GM06990 (cell line): ENCODE data around the gene PTPRT.

Source experiments
- DNase-seq: peaks from one replicate; pipeline ENCODE4 v3.0.0-alpha.2; 2011; ENCODE audit not compliant: insufficient read length; ENCODE audit errors: extremely low read depth
- H3K27me3 ChIP-seq: replicated peaks from 2 replicates; pipeline ENCODE4 v1.6.0; 2011; ENCODE audit warnings: low read length; ENCODE audit not compliant: control insufficient read depth, insufficient read depth
- H3K36me3 ChIP-seq: 2 replicates; pipeline ENCODE4 v1.5.1; 2011; ENCODE audit warnings: low read length; ENCODE audit not compliant: control insufficient read depth, insufficient read depth
- H3K4me3 ChIP-seq: replicated peaks from 2 replicates; pipeline ENCODE4 v1.5.1; 2011; ENCODE audit warnings: low read depth, mild to moderate bottlenecking, control low read depth, low read length
- TF ChIP-seq, protein P1 (sequence below): IDR thresholded peaks from 2 replicates; pipeline ENCODE4 v1.5.1; 2011; ENCODE audit warnings: low read length, control low read depth, mild to moderate bottlenecking, inconsistent platforms; ENCODE audit not compliant: insufficient read depth, poor library complexity, severe bottlenecking

The PTPRT gene

DNA sequence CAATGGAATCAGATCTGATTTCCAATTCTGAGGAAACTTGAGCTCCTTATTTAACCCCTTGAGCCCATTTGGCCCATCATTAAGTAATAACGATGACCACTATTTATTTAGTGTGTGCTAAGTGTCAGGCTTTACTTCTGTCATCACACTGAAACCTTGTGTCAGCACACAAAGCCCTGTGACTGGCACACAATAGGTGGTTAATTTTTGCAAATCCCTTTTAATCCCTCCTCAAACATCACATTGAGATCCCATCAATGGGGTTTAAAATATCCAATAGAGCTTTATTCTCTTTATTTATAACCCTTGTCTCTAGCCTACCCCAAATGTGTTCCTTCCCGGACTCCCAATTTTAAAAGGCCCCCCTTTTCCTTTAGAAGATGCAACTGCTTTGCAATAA lies 914.7 kb downstream of the PTPRT start:
- no peak overlapping the region for H3K4me3 ChIP-seq
- no peaks in the 10 kb centered on the region for H3K36me3 ChIP-seq
- DNase-seq: no peak
- no peaks in the 10 kb centered on the region for H3K27me3 ChIP-seq
- TF ChIP-seq, protein P1, sequence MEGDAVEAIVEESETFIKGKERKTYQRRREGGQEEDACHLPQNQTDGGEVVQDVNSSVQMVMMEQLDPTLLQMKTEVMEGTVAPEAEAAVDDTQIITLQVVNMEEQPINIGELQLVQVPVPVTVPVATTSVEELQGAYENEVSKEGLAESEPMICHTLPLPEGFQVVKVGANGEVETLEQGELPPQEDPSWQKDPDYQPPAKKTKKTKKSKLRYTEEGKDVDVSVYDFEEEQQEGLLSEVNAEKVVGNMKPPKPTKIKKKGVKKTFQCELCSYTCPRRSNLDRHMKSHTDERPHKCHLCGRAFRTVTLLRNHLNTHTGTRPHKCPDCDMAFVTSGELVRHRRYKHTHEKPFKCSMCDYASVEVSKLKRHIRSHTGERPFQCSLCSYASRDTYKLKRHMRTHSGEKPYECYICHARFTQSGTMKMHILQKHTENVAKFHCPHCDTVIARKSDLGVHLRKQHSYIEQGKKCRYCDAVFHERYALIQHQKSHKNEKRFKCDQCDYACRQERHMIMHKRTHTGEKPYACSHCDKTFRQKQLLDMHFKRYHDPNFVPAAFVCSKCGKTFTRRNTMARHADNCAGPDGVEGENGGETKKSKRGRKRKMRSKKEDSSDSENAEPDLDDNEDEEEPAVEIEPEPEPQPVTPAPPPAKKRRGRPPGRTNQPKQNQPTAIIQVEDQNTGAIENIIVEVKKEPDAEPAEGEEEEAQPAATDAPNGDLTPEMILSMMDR: no peak

DNA sequence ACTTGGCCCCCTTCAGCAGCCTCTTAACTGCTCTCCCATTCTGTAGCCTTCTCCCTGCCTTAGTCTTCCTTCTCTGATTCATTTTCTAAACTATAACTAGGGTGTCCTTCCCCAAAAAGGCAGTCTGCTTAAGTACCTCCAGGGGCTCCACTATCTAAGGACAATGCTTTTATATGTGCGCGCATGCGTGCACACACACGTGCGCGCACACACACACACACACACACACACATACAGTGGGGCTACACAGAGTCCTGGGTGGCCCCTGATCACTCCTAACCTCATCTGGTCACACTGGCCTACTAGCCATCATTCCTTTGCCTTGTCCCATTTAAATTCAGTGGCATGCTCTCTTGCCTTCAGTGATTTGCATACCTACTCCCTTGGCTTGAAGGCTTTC lies 917.2 kb downstream of the PTPRT start:
- no peak for DNase-seq
- no peaks in the 10 kb centered on the region for H3K36me3 ChIP-seq
- H3K4me3 ChIP-seq: no peak overlapping the region
- TF ChIP-seq, protein P1: no peak
- no peaks in the 10 kb centered on the region for H3K27me3 ChIP-seq

DNA sequence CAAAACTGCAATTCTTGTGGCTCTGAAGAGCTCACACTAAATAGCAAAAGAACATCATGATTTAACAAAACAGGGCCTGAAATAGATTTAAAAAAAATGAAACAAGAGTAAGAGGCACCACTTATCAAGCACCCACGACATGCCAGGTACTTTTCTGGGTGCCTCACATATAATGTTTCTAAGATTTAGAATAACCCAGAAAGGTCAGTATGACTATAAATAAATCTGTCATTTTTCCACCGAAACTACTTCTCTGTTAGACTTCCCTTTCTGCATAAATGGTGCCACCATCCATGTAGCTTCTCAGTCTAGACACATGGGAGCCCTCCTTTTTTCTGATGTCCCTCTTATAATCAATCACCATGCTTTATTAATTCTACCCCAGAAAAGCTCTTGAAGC lies 919.2 kb downstream of the PTPRT start:
- H3K4me3 ChIP-seq: no peak overlapping the region
- H3K36me3 ChIP-seq: no peaks in the 10 kb centered on the region
- TF ChIP-seq, protein P1: no peak
- DNase-seq: no peak
- H3K27me3 ChIP-seq: no peaks in the 10 kb centered on the region

DNA sequence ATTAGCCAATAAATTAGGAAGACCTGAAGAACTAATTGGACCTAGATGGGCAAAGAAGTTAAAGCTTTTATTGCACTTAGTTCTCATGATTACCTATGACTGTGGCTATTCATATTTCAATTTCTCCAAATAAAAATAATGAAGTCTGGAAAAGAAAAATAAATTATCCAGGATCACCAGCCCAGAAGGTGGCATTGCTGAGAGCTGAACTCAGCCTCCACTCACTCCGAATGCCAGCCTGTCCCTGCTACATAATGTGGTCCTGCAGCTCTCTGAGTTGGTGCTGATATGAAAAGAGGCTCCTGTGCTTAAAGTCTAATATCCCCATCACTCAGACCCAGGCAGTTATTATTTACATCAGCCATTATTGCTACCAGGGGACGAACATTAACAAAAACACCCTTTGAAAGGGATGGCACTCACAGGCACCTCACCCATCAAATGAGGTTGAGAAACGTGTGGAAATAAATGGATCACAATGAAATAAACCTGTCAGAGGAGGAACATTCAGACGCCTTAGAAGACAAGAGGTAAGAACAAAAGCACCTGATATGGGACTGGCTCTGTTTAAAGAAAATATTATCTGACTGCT lies 921.8 kb downstream of the PTPRT start:
- Histone ChIP-seq H3K27me3 (no peaks in the 10 kb centered on the region), H3K36me3 (no peaks in the 10 kb centered on the region), H3K4me3 (no peak overlapping the region)
- TF ChIP-seq, protein P1: no peak
- DNase-seq: no peak

DNA sequence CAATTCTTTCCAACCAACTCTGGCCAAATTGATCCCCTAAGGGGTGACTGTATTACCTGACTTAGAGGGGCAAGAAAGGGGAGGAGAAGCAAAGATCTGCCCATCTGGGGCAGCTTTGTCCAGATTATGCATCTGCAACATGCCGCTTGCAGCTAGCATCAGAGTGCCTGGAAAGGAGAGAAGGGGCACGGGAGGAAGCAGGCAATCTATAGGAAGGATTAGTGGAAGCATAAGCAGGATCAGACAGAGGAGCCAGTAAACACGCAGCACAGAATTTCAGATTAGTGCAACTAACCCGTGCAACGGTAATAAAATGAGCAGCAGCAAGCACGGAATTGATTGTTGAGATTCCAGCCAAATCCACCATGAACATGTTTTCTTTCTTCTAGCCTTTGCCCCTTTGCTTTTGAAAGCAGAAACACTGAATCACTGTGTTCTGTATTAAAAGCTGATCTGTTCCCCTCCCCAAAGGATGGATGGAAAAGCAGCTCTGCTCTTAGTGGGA lies 927.9 kb downstream of the PTPRT start:
- Histone ChIP-seq H3K4me3 (no peak overlapping the region), H3K36me3 (no peaks in the 10 kb centered on the region), H3K27me3 (no peaks in the 10 kb centered on the region)
- TF ChIP-seq, protein P1: no peak
- DNase-seq: no peak

DNA sequence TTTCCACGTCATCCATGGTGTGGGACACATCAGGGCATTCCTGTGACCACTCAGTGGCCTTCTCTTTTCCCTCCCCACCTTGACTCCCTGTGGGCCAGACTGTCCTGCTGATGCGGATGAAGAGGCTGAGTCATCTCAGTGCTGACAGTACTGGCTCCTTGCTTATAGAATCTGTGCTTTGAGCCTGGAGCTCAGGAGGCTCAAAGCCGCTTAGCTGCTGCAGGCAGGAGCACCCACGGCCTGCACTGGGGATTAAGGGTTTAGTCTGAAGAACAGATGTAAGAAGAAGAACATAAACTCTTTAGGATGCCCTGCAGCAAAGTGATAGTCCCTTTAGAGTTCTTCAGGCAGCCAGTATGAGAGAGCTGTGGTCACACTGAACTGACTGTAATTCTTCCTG lies 929.5 kb downstream of the PTPRT start:
- H3K36me3 ChIP-seq: no peaks in the 10 kb centered on the region

More for the DNA sequence above, 929.5 kb downstream of the PTPRT start:
- DNase-seq: no peak
- TF ChIP-seq, protein P1: no peak
- Histone ChIP-seq H3K27me3 (no peaks in the 10 kb centered on the region), H3K4me3 (no peak overlapping the region)
